Measurements from ENCODE around the gene ABCB9. TPM values are rescaled to one million over a fixed set of nuclear protein-coding genes. Genes with fewer than 3 reads are reported as not detected.

Gene ABCB9
- total RNA-seq, 6 experiments from 2014 or later = 0.48 to 1.4 (median 0.94) TPM

- Histone ChIP-seq H3K27me3 (no peaks in the 10 kb centered on the region), H3K9me3 (no peaks in the 10 kb centered on the region), H3K4me1 (peaks cover 0 to 7% (median 0%) of the 10 kb centered on the region in 4 donors), H3K36me3 (no peaks in the 10 kb centered on the region), H3K27ac (no peak overlapping the region), H3K4me3 (no peak overlapping the region)
- DNase-seq (no peak), ATAC-seq (no peak)
- WGBS (ENCODE audit: insufficient coverage, low coverage, low lambda C conversion rate, missing lambda C conversion rate) = 52% methylated on average over 4 of the region's 4 CpGs
- TF ChIP-seq CTCF (IDR thresholded peaks at IDR 0.05) = no peak
- no peak for TF ChIP-seq POLR2A (IDR thresholded peaks at IDR 0.05)
- intact Hi-C loops (cut with DNase I) = no loop called here
Measured at GRCh38 chr12:122969676-122970075, 3.4 kb upstream of the ABCB9 start.

DNA sequence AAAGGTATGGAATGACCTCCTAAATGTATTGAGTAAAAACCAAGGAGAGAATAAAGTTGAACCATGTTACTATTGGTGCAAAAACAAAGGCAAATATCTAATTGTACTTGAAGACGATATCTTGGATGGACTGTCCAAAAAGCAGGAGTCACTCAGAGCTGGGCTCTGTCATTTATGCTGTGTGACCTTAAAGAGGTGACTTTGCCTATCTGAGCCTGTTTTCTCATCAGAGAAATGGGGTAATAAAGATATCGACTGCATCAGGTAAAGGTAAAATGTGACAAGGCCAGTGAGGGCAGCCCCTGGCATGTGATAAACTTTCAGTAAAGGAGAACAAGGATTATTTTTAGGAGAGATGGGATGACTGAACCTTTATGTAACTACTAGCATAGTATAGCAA, 1.8 kb upstream of the ABCB9 start:
- DNase-seq = no peak
- Histone ChIP-seq H3K4me3 (no peak overlapping the region), H3K27ac (no peak overlapping the region), H3K4me1 (peaks cover 0 to 7% (median 0%) of the 10 kb centered on the region in 4 donors), H3K27me3 (no peaks in the 10 kb centered on the region), H3K9me3 (no peaks in the 10 kb centered on the region), H3K36me3 (no peaks in the 10 kb centered on the region)
- WGBS (ENCODE audit: insufficient coverage, low coverage, low lambda C conversion rate, missing lambda C conversion rate) = 89% methylated on average over 2 of the region's 2 CpGs
- intact Hi-C loops (cut with DNase I) = no loop called here
- no peak for TF ChIP-seq CTCF (IDR thresholded peaks at IDR 0.05)
- TF ChIP-seq POLR2A (IDR thresholded peaks at IDR 0.05) = no peak
- no peak for ATAC-seq

- H3K36me3 ChIP-seq = no peaks in the 10 kb centered on the region
- no peak overlapping the region for H3K27ac ChIP-seq
- peak overlapping the region in 1 of 3 donors; percentile 52 for H3K4me3 ChIP-seq
- ATAC-seq = no peak
- no peak for DNase-seq
- H3K9me3 ChIP-seq = no peaks in the 10 kb centered on the region
- TF ChIP-seq CTCF (IDR thresholded peaks at IDR 0.05) (no peak), POLR2A (IDR thresholded peaks at IDR 0.05) (no peak)
- H3K4me1 ChIP-seq = peaks cover 0 to 7% (median 0%) of the 10 kb centered on the region in 4 donors
- 71% methylated on average over 11 of the region's 15 CpGs for WGBS (ENCODE audit: insufficient coverage, low coverage, low lambda C conversion rate, missing lambda C conversion rate)
- intact Hi-C loops (cut with DNase I) = no loop called here
- H3K27me3 ChIP-seq = no peaks in the 10 kb centered on the region
Measured at GRCh38 chr12:122966743-122967550, 684 bp upstream of the ABCB9 start.

GRCh38 chr12:122965321-122965751, 927 bp downstream of the ABCB9 start:
- Histone ChIP-seq H3K4me3 (no peak overlapping the region), H3K9me3 (no peaks in the 10 kb centered on the region), H3K27me3 (no peaks in the 10 kb centered on the region), H3K27ac (no peak overlapping the region), H3K4me1 (peaks cover 0 to 7% (median 0%) of the 10 kb centered on the region in 4 donors), H3K36me3 (no peaks in the 10 kb centered on the region)
- intact Hi-C loops (cut with DNase I) = no loop called here
- no peak for DNase-seq
- TF ChIP-seq CTCF (IDR thresholded peaks at IDR 0.05) (no peak), POLR2A (IDR thresholded peaks at IDR 0.05) (no peak)
- ATAC-seq = no peak
- 50% methylated on average over 6 of the region's 12 CpGs for WGBS (ENCODE audit: insufficient coverage, low coverage, low lambda C conversion rate, missing lambda C conversion rate)

Data from right lobe of liver (tissue), 6 donors.